GM19238 (cell line): ENCODE data around the gene BAIAP2.

ENCODE experiments used
- DNase-seq: peaks from one replicate; pipeline ENCODE4 v3.0.0; 2011; ENCODE audit warnings: low spot score; ENCODE audit not compliant: insufficient read length

BAIAP2 gene

DNA sequence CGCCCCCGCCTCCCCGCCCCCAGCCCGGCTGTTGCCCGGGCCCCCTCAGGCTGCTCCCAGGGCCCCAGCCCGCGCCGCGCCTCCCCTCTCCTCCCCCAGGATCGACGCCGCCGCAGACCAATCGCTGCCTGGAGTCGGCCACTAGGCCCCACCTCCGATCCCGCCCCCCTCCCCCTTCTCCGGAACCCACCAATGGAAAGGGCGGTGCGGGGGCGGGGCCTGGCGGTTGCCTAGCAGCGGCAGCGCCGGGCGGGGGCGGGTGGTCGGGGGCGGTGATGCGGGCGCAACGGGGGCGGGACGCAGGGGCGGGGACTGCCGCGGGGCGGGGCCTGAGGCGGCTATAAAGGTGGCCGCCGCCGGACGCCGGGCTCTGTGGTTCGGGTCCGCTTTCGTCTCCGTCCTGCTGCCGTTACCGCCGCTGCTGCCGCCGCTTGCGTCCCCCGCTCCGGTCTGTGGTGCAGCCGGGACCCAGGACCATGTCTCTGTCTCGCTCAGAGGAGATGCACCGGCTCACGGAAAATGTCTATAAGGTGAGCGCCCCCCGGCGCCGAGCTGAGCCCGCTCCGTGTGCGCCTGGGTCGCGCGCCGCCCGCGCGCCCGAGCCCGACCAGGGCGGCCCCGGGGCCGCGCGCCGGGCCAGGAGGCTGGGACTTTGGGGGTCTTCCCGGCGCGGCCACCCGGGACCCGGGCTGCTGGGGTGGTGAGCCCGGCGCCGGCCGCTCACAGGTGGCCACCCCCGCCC, at the start of gene BAIAP2:
BAIAP2 (plus strand) TSS at position 373 of the 742 bp plus-strand sequence; CDS start at position 477, 104 bp downstream.
- peak; percentile 100 for DNase-seq

- DNase-seq, result no peak
These were observed 48.9 kb upstream of the BAIAP2 start for GRCh38 chr17:80986046-80986445.

DNA sequence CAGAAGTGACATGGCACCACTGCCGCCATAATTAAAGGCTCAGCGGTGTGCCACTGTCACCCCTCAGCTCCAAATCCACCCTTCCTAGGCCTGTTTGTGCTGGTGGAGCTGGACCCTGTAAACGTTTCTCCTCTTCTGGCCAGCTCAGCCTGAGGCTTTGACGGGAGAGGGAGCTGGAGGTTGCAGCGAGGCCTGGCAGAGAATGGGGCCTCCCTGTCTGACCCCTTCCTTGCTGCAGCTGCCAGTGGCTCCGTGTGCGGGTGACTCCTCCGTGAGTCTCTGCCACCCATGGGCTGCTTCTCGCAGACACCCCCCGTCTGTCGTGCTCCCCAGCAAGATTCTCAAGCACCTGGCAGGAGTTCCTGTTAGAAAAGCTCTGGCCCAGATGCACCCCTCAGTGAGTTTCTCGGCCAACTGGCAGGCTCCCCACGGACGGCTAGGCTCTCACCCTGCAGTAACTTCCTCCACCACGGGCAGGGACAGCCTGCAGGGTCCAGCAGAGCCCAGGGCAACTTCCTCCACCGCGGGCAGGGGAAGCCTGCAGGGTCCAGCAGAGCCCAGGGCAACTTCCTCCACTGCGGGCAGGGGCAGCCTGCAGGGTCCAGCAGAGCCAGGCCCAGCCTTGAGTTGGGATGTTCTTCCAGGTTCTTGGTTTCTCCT, 48.0 kb upstream of the BAIAP2 start:
- no peak for DNase-seq

GRCh38 chr17:80987941-80988461, 47.0 kb upstream of the BAIAP2 start:
- no peak for DNase-seq

DNA sequence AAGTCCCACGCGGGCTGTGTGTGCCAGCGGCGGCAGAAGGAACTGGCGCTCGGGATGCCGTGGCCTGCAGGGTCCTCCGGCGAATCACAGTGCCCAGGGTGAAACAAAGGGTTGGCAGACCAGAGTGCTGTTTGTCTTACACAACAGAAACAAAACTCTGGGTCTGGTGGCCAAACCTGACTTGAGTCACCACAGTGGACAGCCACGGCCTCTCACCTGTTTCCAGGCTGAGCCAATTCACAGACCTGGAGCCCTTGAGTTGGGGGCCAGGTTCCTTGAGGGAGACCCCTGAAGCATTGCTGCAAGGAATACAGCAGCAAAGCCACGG, 45.4 kb upstream of the BAIAP2 start:
- no peak for DNase-seq

DNA sequence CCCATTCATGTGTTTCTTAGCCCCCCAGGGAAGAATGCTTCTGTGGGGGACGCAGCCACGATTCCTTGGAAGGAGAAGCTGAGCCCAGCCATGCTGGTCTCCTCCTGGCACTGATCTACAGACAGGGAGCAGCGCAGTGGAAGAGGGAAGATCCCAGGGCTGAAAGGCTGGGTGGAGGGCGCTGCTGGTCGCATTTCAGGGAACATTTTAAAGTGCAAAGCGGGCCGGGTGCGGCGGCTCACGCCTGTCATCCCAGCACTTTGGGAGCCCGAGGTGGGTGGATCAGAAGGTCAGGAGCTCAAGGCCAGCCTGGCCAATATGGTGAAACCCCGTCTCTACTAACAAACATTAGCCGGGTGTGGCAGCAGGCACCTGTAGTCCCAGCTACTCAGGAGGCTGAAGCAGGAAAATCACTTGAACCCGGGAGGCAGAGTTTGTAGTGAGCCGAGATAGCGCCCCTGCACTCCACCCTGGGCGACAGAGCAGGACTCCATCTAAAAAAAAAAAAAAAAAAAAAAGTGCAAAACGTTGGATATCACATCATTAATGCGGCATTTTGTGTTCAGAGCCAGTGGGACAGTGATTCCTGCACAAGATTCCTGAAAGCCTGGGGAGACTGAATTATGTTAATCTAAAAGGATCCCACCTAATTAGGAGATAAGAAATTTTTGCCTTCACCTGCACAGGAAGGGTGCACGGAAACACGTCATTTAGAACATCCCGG, 43.9 kb upstream of the BAIAP2 start:
- DNase-seq, result no peak

GRCh38 chr17:80991645-80992076, 43.3 kb upstream of the BAIAP2 start, which contains the start of gene CHMP6:
TSS of gene CHMP6 (plus strand) at chr17:80991841. CDS start at chr17:80991919, 78 bp downstream.
- peak; percentile 90 for DNase-seq

GRCh38 chr17:80992077-80992947, 42.6 kb upstream of the BAIAP2 start:
- DNase-seq, result peak; percentile 60

- DNase-seq, result no peak
These were observed 41.9 kb upstream of the BAIAP2 start for GRCh38 chr17:80992948-80993624.

DNA sequence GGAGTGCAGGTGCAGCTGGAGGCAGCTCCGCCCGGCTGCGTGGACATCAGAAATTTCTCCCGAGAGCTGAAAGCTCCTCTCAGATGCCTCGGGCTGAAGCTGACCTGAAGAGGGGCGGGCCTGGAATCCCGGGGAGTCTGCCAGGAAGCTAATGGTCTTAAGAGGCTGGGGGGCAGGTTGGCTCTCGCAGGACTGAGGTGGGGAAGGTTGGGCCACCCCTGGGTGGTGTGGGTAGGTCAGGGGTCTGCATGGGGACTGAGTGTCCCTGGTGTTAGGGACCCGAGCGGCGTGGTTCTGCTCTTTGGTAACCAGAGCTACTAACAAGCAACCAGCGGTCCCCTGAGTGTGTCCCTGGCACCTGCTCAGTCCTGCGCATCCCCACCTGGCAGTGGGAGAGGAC, 39.8 kb upstream of the BAIAP2 start:
- no peak for DNase-seq

DNA sequence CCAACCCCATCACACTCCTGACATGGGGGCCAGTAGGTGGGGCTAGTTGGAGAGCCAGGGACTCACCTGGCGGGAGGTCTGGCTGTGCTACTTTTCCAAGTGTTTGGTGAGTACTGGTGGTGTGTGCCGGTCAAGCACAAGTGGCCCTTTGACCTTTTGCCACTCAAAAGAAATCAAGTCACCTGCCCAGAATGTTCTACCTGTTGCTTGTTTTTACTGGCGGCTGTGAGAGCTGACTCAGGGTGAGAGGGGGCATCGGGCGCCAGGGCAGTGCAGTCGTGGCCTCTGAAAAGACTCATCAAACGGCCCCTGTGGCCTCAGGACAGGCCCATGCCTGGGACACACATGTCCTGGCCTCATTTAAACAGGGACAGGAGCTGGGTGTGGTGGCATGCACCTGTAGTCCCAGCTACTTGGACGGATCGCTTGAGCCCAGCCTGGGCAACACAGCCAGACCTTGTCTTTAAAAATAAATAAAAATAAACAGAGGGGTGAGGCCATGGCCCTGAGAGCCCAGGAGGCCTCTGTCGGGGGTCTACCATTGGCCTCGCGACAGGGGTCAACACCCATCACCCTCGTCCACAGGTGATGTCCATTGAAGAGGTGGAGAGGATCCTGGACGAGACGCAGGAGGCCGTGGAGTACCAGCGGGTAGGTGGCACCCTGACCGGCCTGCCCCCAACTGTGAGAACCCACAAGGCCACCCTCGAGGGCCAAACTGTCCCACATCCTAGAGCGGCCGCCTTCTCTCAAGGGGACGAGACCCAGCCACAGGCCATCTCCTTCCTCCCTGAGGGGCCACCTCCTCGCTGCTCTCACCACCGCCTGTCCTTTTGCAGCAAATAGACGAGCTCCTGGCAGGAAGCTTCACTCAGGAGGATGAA, 38.3 kb upstream of the BAIAP2 start:
- no peak for DNase-seq

- no peak for DNase-seq
These were observed 37.4 kb upstream of the BAIAP2 start for GRCh38 chr17:80997424-80998117.

DNA sequence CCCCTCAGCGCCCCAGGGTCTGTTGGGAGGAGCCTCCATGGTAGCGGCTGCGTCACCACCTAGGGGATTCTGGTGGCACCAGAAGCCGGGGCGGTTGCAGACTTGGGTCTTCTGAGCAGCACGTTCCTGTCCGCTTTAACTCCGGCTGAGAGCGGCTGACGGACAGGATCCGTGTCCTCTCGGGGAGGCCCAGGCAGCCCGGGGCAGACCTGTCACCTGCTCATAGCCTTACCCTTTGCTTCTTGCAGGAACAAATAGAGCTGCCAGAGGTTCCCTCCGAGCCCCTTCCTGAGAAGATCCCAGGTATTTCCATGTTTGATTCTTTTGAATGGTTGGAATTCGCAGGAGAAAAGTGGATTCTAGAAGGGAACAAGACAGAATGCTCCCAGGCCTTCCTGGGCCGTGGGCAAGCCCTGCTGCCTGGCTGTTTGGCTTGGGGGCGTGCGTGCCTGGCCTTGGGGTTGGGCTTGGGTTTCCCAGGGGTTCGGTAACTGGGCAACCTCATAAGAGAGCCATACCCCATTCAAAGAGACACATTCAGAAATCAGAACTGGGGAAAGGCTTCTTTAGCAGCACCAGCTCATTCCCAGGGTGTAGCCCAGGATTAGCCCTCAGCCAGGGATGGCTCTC, 36.7 kb upstream of the BAIAP2 start:
- no peak for DNase-seq

DNA sequence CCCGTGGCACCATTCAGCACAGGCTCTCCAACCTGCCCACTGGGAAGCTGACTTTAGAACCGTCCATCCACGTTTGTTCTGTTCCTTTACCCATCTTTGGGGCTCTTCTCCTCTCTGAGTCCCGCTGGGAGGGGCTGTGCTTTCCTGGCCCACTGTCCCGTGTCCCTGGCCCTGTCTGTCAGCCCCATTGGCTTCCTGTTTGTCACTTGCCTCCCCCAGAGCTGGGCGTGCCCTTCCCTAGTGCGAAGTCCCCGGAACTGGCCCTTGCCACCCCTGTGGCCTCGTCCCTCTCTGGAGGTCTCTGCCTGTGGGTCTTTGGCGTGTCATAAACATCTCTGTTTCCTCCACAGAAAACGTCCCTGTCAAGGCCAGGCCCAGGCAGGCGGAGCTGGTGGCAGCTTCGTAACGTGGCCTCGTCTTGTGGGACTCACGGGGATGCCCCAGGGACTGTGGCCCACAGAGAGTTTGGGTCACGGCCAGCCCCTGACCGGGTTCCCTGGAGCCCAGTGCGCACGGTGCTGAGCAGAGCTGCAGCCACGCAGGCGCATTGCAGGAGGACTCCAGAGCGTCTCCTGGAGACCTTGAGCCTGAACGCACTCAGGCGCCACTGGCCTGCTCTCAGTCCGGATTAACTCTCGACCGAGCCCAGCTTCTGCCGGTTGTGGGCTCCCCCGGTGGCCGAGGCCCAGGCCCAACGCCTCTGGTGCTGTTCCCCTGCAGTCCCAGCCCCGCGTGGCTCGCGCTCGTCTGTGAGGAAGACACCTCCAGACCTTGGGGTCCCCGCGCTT, 36.0 kb upstream of the BAIAP2 start:
- DNase-seq, result no peak

- no peak for DNase-seq
These were observed 35.2 kb upstream of the BAIAP2 start for GRCh38 chr17:80999536-81000333.

GRCh38 chr17:81000334-81000630, 34.7 kb upstream of the BAIAP2 start:
- no peak for DNase-seq
